Stimulated activated CD4-positive, alpha-beta T cell treated with anti-CD3 and anti-CD28 coated beads, Interleukin-2, amount 100 ng/mL, for 48 hours (primary cell): Measurements from ENCODE around the gene MCC.

Experiments
- DNase-seq, 2 donors: peaks; one replicate each; pipeline ENCODE4 v3.0.0-alpha.2; 2020

The MCC gene

GRCh38 chr5:113267361-113267900 lies 220.8 kb downstream of the MCC start:
- DNase-seq: no peak

- DNase-seq: no peak
Measured at GRCh38 chr5:113266913-113267227, 221.4 kb downstream of the MCC start.

- no peak for DNase-seq
Measured at GRCh38 chr5:113266227-113266912, 221.9 kb downstream of the MCC start.

- DNase-seq: no peak
Measured at GRCh38 chr5:113265190-113265589, 223.1 kb downstream of the MCC start.

- DNase-seq: no peak
Measured at GRCh38 chr5:113264046-113264445, 224.2 kb downstream of the MCC start.

GRCh38 chr5:113263545-113263944 lies 224.7 kb downstream of the MCC start:
- DNase-seq: no peak

- DNase-seq: no peak
Measured at GRCh38 chr5:113262674-113263073, 225.6 kb downstream of the MCC start.

GRCh38 chr5:113259034-113259433 lies 229.2 kb downstream of the MCC start:
- no peak for DNase-seq

- DNase-seq: no peak
Measured at GRCh38 chr5:113257545-113257944, 230.7 kb downstream of the MCC start.

- DNase-seq: no peak
Measured at GRCh38 chr5:113256671-113257452, 231.4 kb downstream of the MCC start.

GRCh38 chr5:113255579-113256386 lies 232.5 kb downstream of the MCC start:
- no peak for DNase-seq

- DNase-seq: no peak
Measured at GRCh38 chr5:113255105-113255504, 233.1 kb downstream of the MCC start.

- no peak for DNase-seq
Measured at GRCh38 chr5:113253037-113253436, 235.2 kb downstream of the MCC start.

GRCh38 chr5:113252066-113252465 lies 236.2 kb downstream of the MCC start:
- no peak for DNase-seq

- DNase-seq: no peak
Measured at GRCh38 chr5:113250341-113250953, 237.8 kb downstream of the MCC start.

- DNase-seq: no peak
Measured at GRCh38 chr5:113249206-113249605, 239.0 kb downstream of the MCC start.

- no peak for DNase-seq
Measured at GRCh38 chr5:113246361-113246870, 241.8 kb downstream of the MCC start.

GRCh38 chr5:113245427-113246225 lies 242.6 kb downstream of the MCC start:
- DNase-seq: no peak

- no peak for DNase-seq
Measured at GRCh38 chr5:113244966-113245365, 243.3 kb downstream of the MCC start.

- no peak for DNase-seq
Measured at GRCh38 chr5:113243349-113243664, 244.9 kb downstream of the MCC start.

- DNase-seq: no peak
Measured at GRCh38 chr5:113242481-113243348, 245.5 kb downstream of the MCC start.
